Astrocyte (in vitro differentiated cells and primary cell): ENCODE results near the gene FOXA2. TPM values are rescaled to one million over a fixed set of nuclear protein-coding genes. Genes with fewer than 3 reads are reported as not detected.

Experiments
- DNase-seq: peaks from one replicate; pipeline ENCODE4 v3.0.0-alpha.2; 2010; ENCODE audit warnings: low read depth
- FAIRE-seq: peaks from 2 replicates; lab custom pipeline; 2011; peaks lifted over from hg19 to GRCh38; lab: Jason Lieb, UNC
- H2AFZ ChIP-seq: 2 replicates; pipeline ENCODE4 v1.6.0; 2012; ENCODE audit warnings: low read depth, low read length, inconsistent platforms
- H3K27ac ChIP-seq: 2 replicates; pipeline ENCODE4 v1.5.1; 2011; ENCODE audit warnings: low read depth, low read length, inconsistent platforms
- H3K27me3 ChIP-seq: 2 replicates; pipeline ENCODE4 v1.6.0; 2011; ENCODE audit warnings: low read length, inconsistent platforms; ENCODE audit not compliant: insufficient read depth
- H3K36me3 ChIP-seq: 2 replicates; pipeline ENCODE4 v1.5.1; 2011; ENCODE audit warnings: low read length, inconsistent platforms; ENCODE audit not compliant: insufficient read depth
- H3K4me1 ChIP-seq: 2 replicates; pipeline ENCODE4 v1.5.1; 2011; ENCODE audit warnings: low read length, inconsistent platforms; ENCODE audit not compliant: insufficient read depth
- H3K4me2 ChIP-seq: 2 replicates; pipeline ENCODE4 v1.6.0; 2012; ENCODE audit warnings: low read length, inconsistent platforms
- H3K4me3 ChIP-seq: 2 replicates; pipeline ENCODE4 v1.5.1; 2011; ENCODE audit warnings: low read depth, mild to moderate bottlenecking, low read length, inconsistent platforms; ENCODE audit not compliant: insufficient read depth
- H3K79me2 ChIP-seq: 2 replicates; pipeline ENCODE4 v1.6.0; 2012; ENCODE audit warnings: mild to moderate bottlenecking, low read length, inconsistent platforms; ENCODE audit not compliant: insufficient read depth
- H3K9ac ChIP-seq: 2 replicates; pipeline ENCODE4 v1.6.0; 2012; ENCODE audit warnings: mild to moderate bottlenecking, low read length, inconsistent platforms
- H3K9me3 ChIP-seq: 2 replicates; pipeline ENCODE4 v1.5.1; 2012; ENCODE audit warnings: low read depth, mild to moderate bottlenecking, low read length, inconsistent platforms; ENCODE audit not compliant: insufficient read depth
- H4K20me1 ChIP-seq: 2 replicates; pipeline ENCODE4 v1.6.0; 2012; ENCODE audit warnings: low read length, inconsistent platforms; ENCODE audit not compliant: insufficient read depth
- H3K27ac Mint-ChIP-seq: one replicate; pipeline ENCODE4 v1.8.0; 2021; ENCODE audit warnings: mild to moderate bottlenecking, mixed read lengths; ENCODE audit not compliant: unreplicated experiment
- H3K27me3 Mint-ChIP-seq: one replicate; pipeline ENCODE4 v1.8.0; 2021; ENCODE audit warnings: low read depth, mixed read lengths; ENCODE audit not compliant: unreplicated experiment
- H3K36me3 Mint-ChIP-seq: one replicate; pipeline ENCODE4 v1.8.0; 2021; ENCODE audit warnings: low read depth, mixed read lengths; ENCODE audit not compliant: unreplicated experiment
- H3K4me1 Mint-ChIP-seq: one replicate; pipeline ENCODE4 v1.8.0; 2021; ENCODE audit warnings: low read depth, mixed read lengths; ENCODE audit not compliant: unreplicated experiment
- H3K4me3 Mint-ChIP-seq: one replicate; pipeline ENCODE4 v1.8.0; 2021; ENCODE audit warnings: mild to moderate bottlenecking, moderate library complexity, mixed read lengths; ENCODE audit not compliant: unreplicated experiment
- H3K9me3 Mint-ChIP-seq: one replicate; pipeline ENCODE4 v1.8.0; 2021; ENCODE audit warnings: mild to moderate bottlenecking, mixed read lengths; ENCODE audit not compliant: unreplicated experiment
- EZH2 ChIP-seq: IDR thresholded peaks from 2 replicates; pipeline ENCODE4 v1.6.1; 2012; ENCODE audit warnings: mild to moderate bottlenecking, low read length, inconsistent platforms; ENCODE audit not compliant: insufficient read depth
- total RNA-seq: library from RNA; stranded (reverse); gene quantifications from 2 replicates; pipeline ENCODE4 v1.2.1, GENCODE V29; 2021
- TF ChIP-seq, protein P1 (sequence below): IDR thresholded peaks from 2 replicates; pipeline ENCODE4 v1.5.1; 2011; ENCODE audit warnings: low read depth, mild to moderate bottlenecking, inconsistent platforms, low read length, moderate library complexity; ENCODE audit not compliant: insufficient read depth

Gene FOXA2
- total RNA-seq, 1 donor from 2014 or later: not detected

DNA sequence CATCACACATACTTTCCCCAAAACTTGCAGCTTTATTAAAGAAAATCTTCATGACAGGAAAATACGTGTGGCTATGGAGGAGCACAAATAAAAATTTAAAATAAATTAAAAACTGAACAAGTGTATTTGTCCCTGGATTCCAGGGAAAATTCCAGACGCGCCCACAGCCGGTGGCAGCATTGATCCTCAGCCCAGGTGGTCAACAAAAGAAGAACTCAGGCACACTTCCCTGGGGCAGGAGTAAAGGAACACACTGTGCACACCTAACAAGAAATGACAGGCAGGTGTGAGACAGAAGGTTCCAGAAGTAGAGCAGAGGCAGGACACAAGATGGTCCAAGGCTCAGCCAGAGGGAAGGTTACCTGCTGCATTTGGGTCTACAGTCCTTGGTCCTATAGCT, 36.3 kb downstream of the FOXA2 start:
- Histone ChIP-seq H3K9ac (no peak overlapping the region), H2AFZ (no peak overlapping the region), H3K79me2 (no peaks in the 10 kb centered on the region), H3K4me2 (no peak overlapping the region), H3K4me3 (no peak overlapping the region), H3K36me3 (no peaks in the 10 kb centered on the region), H3K27ac (no peak overlapping the region), H3K27me3 (no peaks in the 10 kb centered on the region), H3K9me3 (peaks cover 9% of the 10 kb centered on the region), H3K4me1 (no peaks in the 10 kb centered on the region), H4K20me1 (no peaks in the 10 kb centered on the region)
- FAIRE-seq: no peak
- no peak overlapping the region for H3K4me3 Mint-ChIP-seq
- H3K27ac Mint-ChIP-seq: no peak overlapping the region
- peaks cover 49% of the 10 kb centered on the region for H3K27me3 Mint-ChIP-seq
- H3K4me1 Mint-ChIP-seq: no peaks in the 10 kb centered on the region
- DNase-seq: no peak
- TF ChIP-seq EZH2: no peak
- TF ChIP-seq, protein P1, sequence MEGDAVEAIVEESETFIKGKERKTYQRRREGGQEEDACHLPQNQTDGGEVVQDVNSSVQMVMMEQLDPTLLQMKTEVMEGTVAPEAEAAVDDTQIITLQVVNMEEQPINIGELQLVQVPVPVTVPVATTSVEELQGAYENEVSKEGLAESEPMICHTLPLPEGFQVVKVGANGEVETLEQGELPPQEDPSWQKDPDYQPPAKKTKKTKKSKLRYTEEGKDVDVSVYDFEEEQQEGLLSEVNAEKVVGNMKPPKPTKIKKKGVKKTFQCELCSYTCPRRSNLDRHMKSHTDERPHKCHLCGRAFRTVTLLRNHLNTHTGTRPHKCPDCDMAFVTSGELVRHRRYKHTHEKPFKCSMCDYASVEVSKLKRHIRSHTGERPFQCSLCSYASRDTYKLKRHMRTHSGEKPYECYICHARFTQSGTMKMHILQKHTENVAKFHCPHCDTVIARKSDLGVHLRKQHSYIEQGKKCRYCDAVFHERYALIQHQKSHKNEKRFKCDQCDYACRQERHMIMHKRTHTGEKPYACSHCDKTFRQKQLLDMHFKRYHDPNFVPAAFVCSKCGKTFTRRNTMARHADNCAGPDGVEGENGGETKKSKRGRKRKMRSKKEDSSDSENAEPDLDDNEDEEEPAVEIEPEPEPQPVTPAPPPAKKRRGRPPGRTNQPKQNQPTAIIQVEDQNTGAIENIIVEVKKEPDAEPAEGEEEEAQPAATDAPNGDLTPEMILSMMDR: no peak
- no peaks in the 10 kb centered on the region for H3K36me3 Mint-ChIP-seq
- H3K9me3 Mint-ChIP-seq: peaks cover 9% of the 10 kb centered on the region

DNA sequence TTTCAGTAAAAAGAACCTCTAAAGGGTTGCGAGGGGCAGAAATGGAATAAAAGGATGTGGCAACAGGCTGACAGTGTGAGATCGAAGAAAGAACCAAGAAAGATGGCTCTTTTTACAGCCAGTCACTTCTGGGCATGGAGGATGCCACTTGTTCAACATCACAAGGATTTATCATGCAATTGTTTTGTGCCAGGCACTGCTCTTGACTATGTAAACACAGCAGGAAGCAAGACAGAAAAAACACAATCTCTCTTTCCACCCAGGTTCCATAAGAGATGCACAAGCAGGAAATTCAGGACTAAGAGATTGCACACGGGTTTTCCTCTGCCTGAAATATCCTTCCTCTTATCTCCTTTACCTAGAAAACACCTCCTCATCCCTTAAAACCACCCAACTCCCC, 38.0 kb downstream of the FOXA2 start:
- no peaks in the 10 kb centered on the region for H3K4me1 Mint-ChIP-seq
- H4K20me1 ChIP-seq: no peaks in the 10 kb centered on the region
- no peaks in the 10 kb centered on the region for H3K27me3 ChIP-seq
- H3K4me1 ChIP-seq: no peaks in the 10 kb centered on the region
- no peak for TF ChIP-seq EZH2
- TF ChIP-seq, protein P1: no peak
- H3K79me2 ChIP-seq: no peaks in the 10 kb centered on the region
- FAIRE-seq: no peak
- no peak overlapping the region for H3K27ac Mint-ChIP-seq
- H3K27me3 Mint-ChIP-seq: peaks cover 47% of the 10 kb centered on the region
- H3K27ac ChIP-seq: no peak overlapping the region
- no peak overlapping the region for H2AFZ ChIP-seq
- H3K36me3 Mint-ChIP-seq: no peaks in the 10 kb centered on the region
- H3K9ac ChIP-seq: no peak overlapping the region
- H3K9me3 ChIP-seq: peaks cover 6% of the 10 kb centered on the region
- H3K4me3 ChIP-seq: no peak overlapping the region
- H3K4me3 Mint-ChIP-seq: no peak overlapping the region
- DNase-seq: no peak
- no peak overlapping the region for H3K4me2 ChIP-seq
- peaks cover 5% of the 10 kb centered on the region for H3K9me3 Mint-ChIP-seq
- no peaks in the 10 kb centered on the region for H3K36me3 ChIP-seq

DNA sequence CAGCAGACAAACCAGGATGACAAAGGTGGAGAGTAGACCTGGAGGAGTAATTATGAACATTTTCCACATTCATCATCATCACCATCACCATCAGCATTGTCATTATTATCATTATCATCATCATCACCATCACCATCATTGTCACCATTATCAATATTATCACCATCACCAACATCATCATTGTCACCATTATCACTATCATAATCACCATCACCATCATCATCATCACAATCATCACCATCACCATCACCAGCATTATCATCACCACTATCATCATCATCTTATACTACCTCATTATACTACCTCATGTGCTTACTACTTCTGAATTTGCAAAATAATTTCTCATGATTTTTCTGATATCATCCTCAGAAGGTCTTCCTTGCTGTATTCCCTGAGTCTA, 39.3 kb downstream of the FOXA2 start:
- Histone ChIP-seq H2AFZ (no peak overlapping the region), H4K20me1 (no peaks in the 10 kb centered on the region), H3K9ac (no peak overlapping the region), H3K27me3 (no peaks in the 10 kb centered on the region), H3K4me1 (no peaks in the 10 kb centered on the region), H3K9me3 (no peaks in the 10 kb centered on the region), H3K79me2 (no peaks in the 10 kb centered on the region), H3K36me3 (no peaks in the 10 kb centered on the region), H3K4me2 (no peak overlapping the region), H3K4me3 (no peak overlapping the region), H3K27ac (no peak overlapping the region)
- DNase-seq (no peak), FAIRE-seq (no peak)
- Mint-ChIP-seq H3K4me3 (no peak overlapping the region), H3K27ac (no peak overlapping the region), H3K36me3 (no peaks in the 10 kb centered on the region), H3K27me3 (peaks cover 47% of the 10 kb centered on the region), H3K9me3 (peaks cover 2% of the 10 kb centered on the region), H3K4me1 (no peaks in the 10 kb centered on the region)
- TF ChIP-seq, protein P1: no peak
- TF ChIP-seq EZH2: no peak
